ENCODE data around the gene FAM47C.
"Not testable (repeated sequence)": the region's sequence is repeated elsewhere in the genome, so short reads cannot be mapped to it uniquely, and the experiment has no call there.

The FAM47C gene

DNA sequence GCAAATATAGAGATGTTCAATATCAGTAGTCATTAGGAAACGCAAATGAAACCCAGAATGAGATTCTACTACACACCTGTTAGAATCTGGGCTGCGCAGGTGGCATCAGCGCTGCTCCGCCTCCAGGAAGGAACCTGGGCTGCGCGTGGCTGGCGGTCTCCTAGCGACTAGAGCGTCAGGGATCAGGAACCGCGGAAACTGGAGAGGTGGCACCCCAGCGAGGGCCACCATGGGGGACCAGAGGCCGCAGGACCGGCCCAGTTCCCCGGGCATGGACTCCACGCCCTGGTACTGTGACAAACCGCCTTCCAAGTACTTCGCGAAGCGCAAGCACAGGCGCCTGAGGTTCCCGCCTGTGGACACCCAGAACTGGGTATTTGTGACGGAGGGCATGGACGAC lies at the start of gene FAM47C:
Gene FAM47C, plus strand, starts transcription at position 185 of the 400 bp plus-strand sequence. Its CDS starts 45 bp downstream, at position 230.
- not testable (repeated sequence) for H2AFZ ChIP-seq (ENCODE audit: low read length); H3K27me3 ChIP-seq (ENCODE audit: insufficient read depth, low read length, poor library complexity, severe bottlenecking); H3K4me2 ChIP-seq (ENCODE audit: low read depth, low read length, poor library complexity, severe bottlenecking); H4K20me1 ChIP-seq (ENCODE audit: insufficient read depth, low read length, poor library complexity, severe bottlenecking); H3K9me3 ChIP-seq (ENCODE audit: insufficient read depth, low read depth, low read length); H3K4me1 ChIP-seq (ENCODE audit: insufficient read depth, low read length, poor library complexity, severe bottlenecking); H3K9me2 ChIP-seq (replicated peaks; ENCODE audit: low read depth, low read length); H3K4me3 ChIP-seq (ENCODE audit: low read length, poor library complexity, severe bottlenecking); H3K36me3 ChIP-seq (ENCODE audit: insufficient read depth, low read length); H3F3A ChIP-seq (ENCODE audit: low read depth); H3K79me2 ChIP-seq (ENCODE audit: insufficient read depth, low read length); H3K9ac ChIP-seq (ENCODE audit: low read depth, low read length, poor library complexity, severe bottlenecking)

DNA sequence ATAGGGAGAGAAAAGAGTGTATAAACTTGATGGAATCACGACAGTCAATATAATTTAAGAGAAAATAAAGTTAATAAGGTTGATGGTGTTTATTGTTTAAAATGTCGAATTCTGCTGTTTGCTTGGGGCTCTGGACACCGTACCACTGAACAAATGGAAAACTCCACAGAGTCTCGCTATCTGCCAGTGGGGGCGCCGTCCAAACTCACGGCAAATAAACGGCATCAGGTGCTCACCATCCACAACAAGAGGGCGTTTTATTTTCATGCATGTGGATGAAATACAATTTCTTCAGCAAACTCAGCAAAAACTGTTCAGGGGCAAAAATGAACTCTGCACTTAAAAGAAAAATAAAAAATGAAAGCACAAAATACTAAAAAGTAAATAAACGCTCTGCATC lies 46.6 kb upstream of the FAM47C start:
- H3K79me2 ChIP-seq (ENCODE audit: insufficient read depth, low read length): no peaks in the 10 kb centered on the region
- H3K4me2 ChIP-seq (ENCODE audit: low read depth, low read length, poor library complexity, severe bottlenecking): no peak overlapping the region
- H3F3A ChIP-seq (ENCODE audit: low read depth): no peaks in the 10 kb centered on the region
- H3K27me3 ChIP-seq (ENCODE audit: insufficient read depth, low read length, poor library complexity, severe bottlenecking): no peaks in the 10 kb centered on the region
- H3K9me2 ChIP-seq (replicated peaks; ENCODE audit: low read depth, low read length): no peaks in the 10 kb centered on the region
- no peaks in the 10 kb centered on the region for H3K9me3 ChIP-seq (ENCODE audit: insufficient read depth, low read depth, low read length)
- H3K9ac ChIP-seq (ENCODE audit: low read depth, low read length, poor library complexity, severe bottlenecking): no peak overlapping the region
- H3K4me3 ChIP-seq (ENCODE audit: low read length, poor library complexity, severe bottlenecking): no peak overlapping the region
- H2AFZ ChIP-seq (ENCODE audit: low read length): no peak overlapping the region
- no peaks in the 10 kb centered on the region for H4K20me1 ChIP-seq (ENCODE audit: insufficient read depth, low read length, poor library complexity, severe bottlenecking)
- TF ChIP-seq EZH2phosphoT487 (IDR thresholded peaks at IDR 0.05; ENCODE audit: borderline replicate concordance): no peak
- TF ChIP-seq, protein P1, sequence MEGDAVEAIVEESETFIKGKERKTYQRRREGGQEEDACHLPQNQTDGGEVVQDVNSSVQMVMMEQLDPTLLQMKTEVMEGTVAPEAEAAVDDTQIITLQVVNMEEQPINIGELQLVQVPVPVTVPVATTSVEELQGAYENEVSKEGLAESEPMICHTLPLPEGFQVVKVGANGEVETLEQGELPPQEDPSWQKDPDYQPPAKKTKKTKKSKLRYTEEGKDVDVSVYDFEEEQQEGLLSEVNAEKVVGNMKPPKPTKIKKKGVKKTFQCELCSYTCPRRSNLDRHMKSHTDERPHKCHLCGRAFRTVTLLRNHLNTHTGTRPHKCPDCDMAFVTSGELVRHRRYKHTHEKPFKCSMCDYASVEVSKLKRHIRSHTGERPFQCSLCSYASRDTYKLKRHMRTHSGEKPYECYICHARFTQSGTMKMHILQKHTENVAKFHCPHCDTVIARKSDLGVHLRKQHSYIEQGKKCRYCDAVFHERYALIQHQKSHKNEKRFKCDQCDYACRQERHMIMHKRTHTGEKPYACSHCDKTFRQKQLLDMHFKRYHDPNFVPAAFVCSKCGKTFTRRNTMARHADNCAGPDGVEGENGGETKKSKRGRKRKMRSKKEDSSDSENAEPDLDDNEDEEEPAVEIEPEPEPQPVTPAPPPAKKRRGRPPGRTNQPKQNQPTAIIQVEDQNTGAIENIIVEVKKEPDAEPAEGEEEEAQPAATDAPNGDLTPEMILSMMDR (conservative IDR thresholded peaks at IDR 0.05; ENCODE audit: low read length): no peak
- no peaks in the 10 kb centered on the region for H3K4me1 ChIP-seq (ENCODE audit: insufficient read depth, low read length, poor library complexity, severe bottlenecking)
- H3K36me3 ChIP-seq (ENCODE audit: insufficient read depth, low read length): no peaks in the 10 kb centered on the region

DNA sequence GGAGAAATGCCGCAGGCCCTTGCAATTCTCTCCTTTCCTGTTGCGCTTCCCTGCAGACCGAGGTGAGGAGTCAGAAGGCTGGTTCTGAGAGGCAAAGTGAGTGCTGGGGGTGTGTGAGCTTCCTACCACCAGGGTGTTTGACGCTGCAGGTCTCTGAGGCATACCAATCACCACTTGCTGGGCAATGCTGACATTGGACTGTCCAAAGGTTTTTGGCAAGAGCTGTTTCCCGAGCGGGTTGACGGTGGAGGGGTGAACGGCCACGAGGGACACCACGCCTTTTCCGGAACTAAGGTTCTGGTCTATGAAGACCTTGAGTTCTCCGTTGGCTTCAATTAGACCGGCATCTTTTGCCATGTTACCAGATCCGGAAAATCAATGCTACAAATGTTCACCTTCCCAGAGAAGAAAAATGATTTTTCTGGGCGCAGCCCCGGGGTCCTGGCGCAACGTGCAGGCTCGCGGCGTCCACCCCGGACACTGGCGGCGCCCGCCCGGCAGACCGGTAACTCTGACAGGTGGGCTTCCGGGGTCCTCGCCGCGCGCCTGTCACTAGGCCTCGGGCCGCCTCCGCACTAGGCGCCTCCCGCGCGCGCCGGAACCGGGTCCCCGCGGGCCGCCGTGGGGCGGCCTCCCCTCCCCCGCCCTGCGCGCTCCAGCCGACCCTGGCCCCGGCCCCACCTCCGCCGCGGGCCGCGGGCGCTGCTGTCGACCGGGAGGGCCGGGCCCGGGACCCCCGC lies 44.9 kb upstream of the FAM47C start:
- no peaks in the 10 kb centered on the region for H3K9me3 ChIP-seq (ENCODE audit: insufficient read depth, low read depth, low read length)
- no peaks in the 10 kb centered on the region for H3K27me3 ChIP-seq (ENCODE audit: insufficient read depth, low read length, poor library complexity, severe bottlenecking)
- no peaks in the 10 kb centered on the region for H3K4me1 ChIP-seq (ENCODE audit: insufficient read depth, low read length, poor library complexity, severe bottlenecking)
- H3K9ac ChIP-seq (ENCODE audit: low read depth, low read length, poor library complexity, severe bottlenecking): no peak overlapping the region
- H3K4me2 ChIP-seq (ENCODE audit: low read depth, low read length, poor library complexity, severe bottlenecking): no peak overlapping the region
- H2AFZ ChIP-seq (ENCODE audit: low read length): no peak overlapping the region
- no peaks in the 10 kb centered on the region for H3F3A ChIP-seq (ENCODE audit: low read depth)
- no peaks in the 10 kb centered on the region for H3K36me3 ChIP-seq (ENCODE audit: insufficient read depth, low read length)
- H3K79me2 ChIP-seq (ENCODE audit: insufficient read depth, low read length): no peaks in the 10 kb centered on the region
- no peak for TF ChIP-seq EZH2phosphoT487 (IDR thresholded peaks at IDR 0.05; ENCODE audit: borderline replicate concordance)
- TF ChIP-seq, protein P1 (conservative IDR thresholded peaks at IDR 0.05; ENCODE audit: low read length): no peak
- H3K9me2 ChIP-seq (replicated peaks; ENCODE audit: low read depth, low read length): no peaks in the 10 kb centered on the region
- no peaks in the 10 kb centered on the region for H4K20me1 ChIP-seq (ENCODE audit: insufficient read depth, low read length, poor library complexity, severe bottlenecking)
- no peak overlapping the region for H3K4me3 ChIP-seq (ENCODE audit: low read length, poor library complexity, severe bottlenecking)

DNA sequence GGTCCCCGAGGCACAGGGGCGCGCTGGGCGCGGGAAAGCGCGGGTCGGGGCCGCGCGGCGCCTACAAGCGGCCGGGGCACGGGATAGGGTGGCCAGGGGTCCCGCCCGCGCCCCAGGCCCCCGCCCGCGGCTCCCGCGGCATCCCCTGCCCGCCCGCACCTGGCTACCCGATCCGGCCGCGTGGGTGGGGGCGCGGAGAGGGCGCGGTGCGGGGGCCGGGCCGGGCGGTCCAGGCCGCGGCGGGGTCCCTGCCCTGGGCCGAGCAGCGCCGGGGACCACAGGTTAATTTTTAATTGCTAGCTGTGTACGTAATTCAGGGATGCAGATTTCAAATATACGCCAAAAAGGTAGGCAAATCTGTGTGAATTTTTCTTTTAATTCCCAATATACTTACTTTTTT lies 44.3 kb upstream of the FAM47C start:
- Histone ChIP-seq H3K4me3 (ENCODE audit: low read length, poor library complexity, severe bottlenecking) (no peak overlapping the region), H3K27me3 (ENCODE audit: insufficient read depth, low read length, poor library complexity, severe bottlenecking) (no peaks in the 10 kb centered on the region), H3K9me2 (replicated peaks; ENCODE audit: low read depth, low read length) (no peaks in the 10 kb centered on the region), H3K4me1 (ENCODE audit: insufficient read depth, low read length, poor library complexity, severe bottlenecking) (no peaks in the 10 kb centered on the region), H3K9ac (ENCODE audit: low read depth, low read length, poor library complexity, severe bottlenecking) (no peak overlapping the region), H3F3A (ENCODE audit: low read depth) (no peaks in the 10 kb centered on the region), H3K36me3 (ENCODE audit: insufficient read depth, low read length) (no peaks in the 10 kb centered on the region), H2AFZ (ENCODE audit: low read length) (no peak overlapping the region), H3K4me2 (ENCODE audit: low read depth, low read length, poor library complexity, severe bottlenecking) (no peak overlapping the region), H3K9me3 (ENCODE audit: insufficient read depth, low read depth, low read length) (no peaks in the 10 kb centered on the region), H3K79me2 (ENCODE audit: insufficient read depth, low read length) (no peaks in the 10 kb centered on the region), H4K20me1 (ENCODE audit: insufficient read depth, low read length, poor library complexity, severe bottlenecking) (no peaks in the 10 kb centered on the region)
- TF ChIP-seq, protein P1 (conservative IDR thresholded peaks at IDR 0.05; ENCODE audit: low read length): no peak
- TF ChIP-seq EZH2phosphoT487 (IDR thresholded peaks at IDR 0.05; ENCODE audit: borderline replicate concordance): no peak

Data from Loucy (cell line).